GM10266 (cell line): ENCODE measurements around the gene CHI3L1.

Experiments used
- DNase-seq: peaks from one replicate; pipeline ENCODE4 v3.0.0; 2012; ENCODE audit errors: extremely low spot score
- TF ChIP-seq, protein P1 (sequence below): IDR thresholded peaks from 2 replicates; pipeline ENCODE4 v1.5.1; 2012; ENCODE audit warnings: mild to moderate bottlenecking, low read depth; ENCODE audit not compliant: control insufficient read depth, insufficient read depth; ENCODE audit errors: missing control alignments

Gene CHI3L1

DNA sequence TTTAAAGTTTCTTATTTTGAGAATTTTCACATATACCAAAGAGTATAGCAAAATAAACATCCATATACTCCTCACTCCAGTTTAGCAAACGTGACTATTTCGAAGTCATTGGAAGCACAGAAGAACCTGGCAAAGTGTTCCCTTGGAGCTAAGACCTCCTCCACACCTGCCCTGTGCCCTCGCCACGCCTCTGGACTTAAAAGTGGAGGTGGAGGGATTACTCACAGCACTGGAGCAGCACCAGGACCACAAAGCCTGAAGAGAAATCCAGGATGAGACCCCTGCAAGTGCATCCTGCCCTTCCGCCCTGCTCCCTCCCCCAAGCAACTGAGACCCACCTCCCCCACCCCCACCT is 436 bp downstream of the CHI3L1 start:
- TF ChIP-seq, protein P1, sequence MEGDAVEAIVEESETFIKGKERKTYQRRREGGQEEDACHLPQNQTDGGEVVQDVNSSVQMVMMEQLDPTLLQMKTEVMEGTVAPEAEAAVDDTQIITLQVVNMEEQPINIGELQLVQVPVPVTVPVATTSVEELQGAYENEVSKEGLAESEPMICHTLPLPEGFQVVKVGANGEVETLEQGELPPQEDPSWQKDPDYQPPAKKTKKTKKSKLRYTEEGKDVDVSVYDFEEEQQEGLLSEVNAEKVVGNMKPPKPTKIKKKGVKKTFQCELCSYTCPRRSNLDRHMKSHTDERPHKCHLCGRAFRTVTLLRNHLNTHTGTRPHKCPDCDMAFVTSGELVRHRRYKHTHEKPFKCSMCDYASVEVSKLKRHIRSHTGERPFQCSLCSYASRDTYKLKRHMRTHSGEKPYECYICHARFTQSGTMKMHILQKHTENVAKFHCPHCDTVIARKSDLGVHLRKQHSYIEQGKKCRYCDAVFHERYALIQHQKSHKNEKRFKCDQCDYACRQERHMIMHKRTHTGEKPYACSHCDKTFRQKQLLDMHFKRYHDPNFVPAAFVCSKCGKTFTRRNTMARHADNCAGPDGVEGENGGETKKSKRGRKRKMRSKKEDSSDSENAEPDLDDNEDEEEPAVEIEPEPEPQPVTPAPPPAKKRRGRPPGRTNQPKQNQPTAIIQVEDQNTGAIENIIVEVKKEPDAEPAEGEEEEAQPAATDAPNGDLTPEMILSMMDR, result no peak
- DNase-seq, result no peak

DNA sequence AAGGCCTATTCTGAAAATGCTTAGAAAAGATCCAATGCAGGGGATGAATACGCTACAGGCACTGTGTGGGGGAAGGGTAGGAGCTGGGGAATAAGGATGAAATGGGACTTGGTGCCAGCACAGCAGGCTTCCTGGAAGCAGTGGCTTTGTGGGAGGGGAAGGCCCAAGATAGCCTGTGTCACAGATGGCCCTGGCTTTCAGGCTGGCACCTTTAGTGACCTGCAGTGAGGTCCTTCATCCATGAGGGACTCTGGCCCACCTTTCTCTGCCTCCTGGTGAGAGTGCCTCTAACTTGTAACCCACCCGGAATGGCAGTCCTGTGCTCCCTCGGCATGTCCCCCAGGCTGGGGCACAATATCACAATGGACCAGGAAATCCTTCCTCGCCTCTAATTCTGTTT is 919 bp downstream of the CHI3L1 start:
- TF ChIP-seq, protein P1, result no peak
- DNase-seq, result no peak

DNA sequence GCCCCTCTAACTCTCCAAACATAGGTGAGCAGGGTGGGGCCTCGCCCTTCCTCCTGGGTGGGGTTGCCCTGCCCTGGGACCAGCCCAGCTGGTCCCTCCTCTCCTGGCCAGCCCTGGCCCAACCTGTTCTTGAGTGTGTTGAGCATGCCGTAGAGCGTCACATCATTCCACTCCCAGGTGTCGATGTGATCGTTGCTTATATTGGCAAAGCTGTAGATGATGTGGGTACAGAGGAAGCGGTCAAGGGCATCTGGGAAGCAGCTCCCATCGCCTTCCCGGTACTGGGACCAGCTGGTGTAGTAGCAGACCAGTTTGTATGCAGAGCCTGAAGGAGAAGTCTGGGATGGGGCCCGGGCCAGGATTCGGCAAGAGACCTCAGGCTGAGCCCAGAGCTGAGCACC is 1.4 kb downstream of the CHI3L1 start:
- TF ChIP-seq, protein P1, result no peak
- DNase-seq, result no peak

DNA sequence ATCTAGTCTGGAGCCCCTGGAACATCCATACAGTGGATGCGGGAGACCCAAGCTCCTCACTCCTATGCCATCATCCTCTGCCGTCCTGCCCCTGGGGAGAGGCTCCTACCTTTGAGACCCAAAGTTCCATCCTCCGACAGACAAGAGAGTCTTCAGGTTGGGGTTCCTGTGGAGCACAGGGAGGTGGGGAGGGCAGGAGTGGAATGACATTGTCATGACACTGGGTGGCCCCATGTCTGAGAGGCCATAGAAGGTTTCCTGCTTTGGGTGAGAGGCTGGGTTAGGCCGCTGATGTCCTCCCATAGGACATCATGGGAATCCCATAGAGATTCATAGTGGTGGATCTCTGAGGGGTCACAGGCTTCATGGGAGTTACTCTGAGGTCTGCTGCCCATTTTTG is 2.0 kb downstream of the CHI3L1 start:
- TF ChIP-seq, protein P1, result no peak
- no peak for DNase-seq

DNA sequence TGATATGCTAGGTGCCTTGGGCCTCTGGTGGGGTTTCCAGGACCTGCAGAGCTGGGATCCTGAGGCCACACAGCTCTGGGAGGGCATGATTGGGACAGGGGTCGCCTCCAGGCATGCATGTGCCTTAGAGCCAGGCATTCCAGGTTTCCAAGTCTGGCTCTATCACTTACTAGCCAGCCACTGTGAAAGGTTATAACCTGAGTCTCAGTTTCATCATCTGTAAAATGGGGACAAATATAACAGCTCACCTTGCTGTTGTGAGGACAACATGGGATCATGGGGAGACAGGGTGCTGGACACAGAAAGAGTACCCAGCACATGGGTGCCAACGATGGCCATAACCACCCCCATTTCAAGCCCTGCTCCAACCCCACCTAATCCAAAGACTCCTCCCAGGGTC is 2.7 kb downstream of the CHI3L1 start:
- TF ChIP-seq, protein P1, result no peak
- DNase-seq, result no peak

DNA sequence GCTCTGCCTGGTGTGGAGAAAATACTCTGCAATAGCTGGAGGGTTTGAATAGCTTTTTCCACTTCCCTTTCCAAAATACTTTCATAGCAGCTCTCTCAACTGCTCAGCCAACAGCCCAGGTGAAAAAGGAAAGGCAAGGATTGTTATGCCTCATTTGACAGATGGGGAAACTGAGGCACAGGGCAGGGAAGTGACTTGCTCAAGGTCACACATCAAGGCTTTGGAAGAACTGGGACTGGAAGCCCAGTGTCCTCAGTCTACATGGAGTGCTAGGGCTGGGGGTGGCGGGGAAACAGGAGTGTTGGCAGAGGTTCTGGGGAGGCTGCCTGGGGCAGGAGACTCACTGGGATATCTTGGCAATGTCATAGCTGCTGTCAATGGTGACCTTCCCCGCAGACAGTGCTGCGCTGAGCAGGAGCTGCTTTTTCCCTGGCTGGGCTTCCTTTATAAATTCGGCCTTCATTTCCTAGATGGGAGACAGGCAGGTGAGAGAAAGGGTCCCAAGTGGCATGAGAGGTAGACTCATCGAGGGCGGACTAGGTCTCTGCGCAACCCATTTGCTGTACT is 4.0 kb downstream of the CHI3L1 start:
- no peak for DNase-seq
- TF ChIP-seq, protein P1, result no peak

DNA sequence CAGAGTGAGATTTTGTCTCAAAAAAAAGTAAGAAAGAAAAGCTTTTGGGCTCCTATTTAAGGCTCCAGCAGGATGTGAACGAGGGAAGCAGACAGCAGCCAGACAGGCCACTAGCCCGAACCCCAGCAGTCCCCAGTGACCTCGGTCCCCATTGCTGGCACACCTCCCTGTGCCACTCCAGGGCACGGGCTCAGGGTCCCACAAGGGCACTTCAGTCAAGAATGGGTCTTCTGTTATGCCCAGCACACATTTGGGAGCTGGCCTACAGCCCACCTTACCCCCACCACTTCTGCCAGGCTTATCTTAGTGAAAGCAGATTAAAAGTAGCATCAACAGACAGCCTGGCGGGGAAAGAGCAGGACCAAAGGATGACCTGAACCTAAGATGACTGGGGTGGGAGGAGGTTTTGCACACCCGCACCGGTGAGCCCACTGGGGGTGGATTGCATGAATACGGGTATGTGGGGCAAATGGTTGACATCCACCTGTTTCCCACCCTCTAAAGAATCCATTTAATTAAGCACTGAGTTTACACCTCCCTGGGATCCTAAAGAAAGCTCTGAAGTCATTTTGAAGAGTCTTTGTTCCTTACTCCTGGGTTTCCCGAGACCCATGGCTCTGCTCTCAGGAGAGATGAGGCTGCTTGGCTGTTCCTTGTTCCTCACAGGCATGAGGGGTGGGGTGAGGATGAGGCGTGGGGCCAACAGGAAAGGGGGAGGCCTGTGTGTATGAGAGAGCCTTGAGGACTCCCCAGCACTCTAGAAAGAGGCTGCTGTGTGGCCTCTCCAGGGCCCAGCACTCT is 4.7 kb downstream of the CHI3L1 start:
- DNase-seq, result no peak
- TF ChIP-seq, protein P1, result no peak
